Measurements from ENCODE around the gene MAPK8. TPM values are rescaled to one million over a fixed set of nuclear protein-coding genes. Genes with fewer than 3 reads are reported as not detected.

MAPK8 gene
- total RNA-seq, 2 experiments from 2014 or later: 47.8 to 50.6 TPM

GRCh38 chr10:48369501-48369900 is 63.0 kb downstream of the MAPK8 start:
- no peaks in the 10 kb centered on the region for H3K27me3 Mint-ChIP-seq
- no peak overlapping the region for H3K4me3 Mint-ChIP-seq
- no peaks in the 10 kb centered on the region for H3K4me1 ChIP-seq (ENCODE audit: insufficient read depth, low read length)
- no peak overlapping the region for H3K27ac ChIP-seq (ENCODE audit: low read depth in 1 of 2, low read length in 2 of 2)
- H3K27ac Mint-ChIP-seq: no peak overlapping the region
- ChIA-PET POLR2A (no interaction called here), CTCF (no interaction called here)
- DNase-seq: no peak
- H3K4me3 ChIP-seq (ENCODE audit: low read length): no peak overlapping the region
- no peak for ATAC-seq (ENCODE audit: poor library complexity)
- H3K36me3 Mint-ChIP-seq (ENCODE audit: low read depth): peaks cover 8% of the 10 kb centered on the region
- intact Hi-C loops (cut with DNase I, micrococcal nuclease): loop anchor here (10.0 kb wide), 3 partner anchors 55 to 1145 kb away; no protein-coding TSS in a partner anchor
- H3K9me3 ChIP-seq (ENCODE audit: control insufficient read depth in 1 of 2, insufficient read depth in 1 of 2, low read length in 2 of 2): no peaks in the 10 kb centered on the region
- H3K9me3 Mint-ChIP-seq: no peaks in the 10 kb centered on the region
- no peaks in the 10 kb centered on the region for H3K27me3 ChIP-seq (ENCODE audit: control insufficient read depth in 1 of 2, insufficient read depth in 2 of 2, low read length in 2 of 2)
- no peaks in the 10 kb centered on the region for H3K36me3 ChIP-seq (ENCODE audit: insufficient read depth, low read length)
- peaks cover 15% of the 10 kb centered on the region for H3K4me1 Mint-ChIP-seq (ENCODE audit: low read depth)
- no peak for TF ChIP-seq CTCF (IDR thresholded peaks at IDR 0.05)

- peaks cover 3% of the 10 kb centered on the region for H3K9me3 Mint-ChIP-seq
- H3K9me3 ChIP-seq (ENCODE audit: control insufficient read depth in 1 of 2, insufficient read depth in 1 of 2, low read length in 2 of 2): peaks cover 11 to 18% of the 10 kb centered on the region in 2 experiments
- ATAC-seq (ENCODE audit: poor library complexity) (no peak), DNase-seq (no peak)
- no peaks in the 10 kb centered on the region for H3K27me3 Mint-ChIP-seq
- H3K4me1 ChIP-seq (ENCODE audit: insufficient read depth, low read length): no peaks in the 10 kb centered on the region
- intact Hi-C loops (cut with DNase I, micrococcal nuclease): no loop called here
- H3K36me3 ChIP-seq (ENCODE audit: insufficient read depth, low read length): no peaks in the 10 kb centered on the region
- peaks cover 42% of the 10 kb centered on the region for H3K36me3 Mint-ChIP-seq (ENCODE audit: low read depth)
- no peak overlapping the region for H3K4me3 Mint-ChIP-seq
- no peak for TF ChIP-seq CTCF (IDR thresholded peaks at IDR 0.05)
- no peak overlapping the region for H3K27ac ChIP-seq (ENCODE audit: low read depth in 1 of 2, low read length in 2 of 2)
- ChIA-PET POLR2A (no interaction called here), CTCF (no interaction called here)
- H3K4me3 ChIP-seq (ENCODE audit: low read length): no peak overlapping the region
- H3K27me3 ChIP-seq (ENCODE audit: control insufficient read depth in 1 of 2, insufficient read depth in 2 of 2, low read length in 2 of 2): no peaks in the 10 kb centered on the region
- H3K4me1 Mint-ChIP-seq (ENCODE audit: low read depth): peaks cover 5% of the 10 kb centered on the region
- H3K27ac Mint-ChIP-seq: no peak overlapping the region
These were observed 71.5 kb downstream of the MAPK8 start for GRCh38 chr10:48377751-48378530.

GRCh38 chr10:48378675-48379074 is 72.2 kb downstream of the MAPK8 start:
- H3K4me3 ChIP-seq (ENCODE audit: low read length): no peak overlapping the region
- peaks cover 42% of the 10 kb centered on the region for H3K36me3 Mint-ChIP-seq (ENCODE audit: low read depth)
- H3K27me3 ChIP-seq (ENCODE audit: control insufficient read depth in 1 of 2, insufficient read depth in 2 of 2, low read length in 2 of 2): no peaks in the 10 kb centered on the region
- H3K27ac ChIP-seq (ENCODE audit: low read depth in 1 of 2, low read length in 2 of 2): no peak overlapping the region
- CTCF ChIA-PET: no interaction called here
- DNase-seq (no peak), ATAC-seq (ENCODE audit: poor library complexity) (no peak)
- H3K36me3 ChIP-seq (ENCODE audit: insufficient read depth, low read length): no peaks in the 10 kb centered on the region
- peaks cover 5% of the 10 kb centered on the region for H3K4me1 Mint-ChIP-seq (ENCODE audit: low read depth)
- H3K27ac Mint-ChIP-seq: no peak overlapping the region
- TF ChIP-seq CTCF (IDR thresholded peaks at IDR 0.05): no peak
- H3K9me3 Mint-ChIP-seq: peaks cover 3% of the 10 kb centered on the region
- H3K4me1 ChIP-seq (ENCODE audit: insufficient read depth, low read length): no peaks in the 10 kb centered on the region
- H3K27me3 Mint-ChIP-seq: no peaks in the 10 kb centered on the region
- peaks cover 11 to 18% of the 10 kb centered on the region in 2 experiments for H3K9me3 ChIP-seq (ENCODE audit: control insufficient read depth in 1 of 2, insufficient read depth in 1 of 2, low read length in 2 of 2)
- intact Hi-C loops (cut with DNase I, micrococcal nuclease): no loop called here
- no peak overlapping the region for H3K4me3 Mint-ChIP-seq
- POLR2A ChIA-PET: no interaction called here

Measured in CD4-positive, alpha-beta T cell (primary cell).